ENCODE measurements around the gene TFPI2.

TFPI2 gene

GRCh38 chr7:93927585-93927984 lies 37.0 kb upstream of the TFPI2 start:
- Histone ChIP-seq H2AK5ac (ENCODE audit: low read length) (no peak overlapping the region), H3K56ac (ENCODE audit: low read length) (no peak overlapping the region), H3K79me1 (ENCODE audit: low read length) (no peaks in the 10 kb centered on the region), H3K4ac (ENCODE audit: low read depth, low read length) (no peak overlapping the region), H2BK15ac (replicated peaks; ENCODE audit: low read depth) (no peak overlapping the region), H2BK120ac (ENCODE audit: low read depth, low read length) (no peak overlapping the region), H3K9ac (ENCODE audit: low read length) (no peak overlapping the region), H3K79me2 (ENCODE audit: control insufficient read depth, insufficient read depth, low read length) (no peaks in the 10 kb centered on the region), H3K23ac (ENCODE audit: low read length) (no peak overlapping the region), H3K27me3 (ENCODE audit: insufficient read depth, low read length, poor library complexity) (no peaks in the 10 kb centered on the region), H2BK5ac (ENCODE audit: low read length) (no peak overlapping the region), H3K36me3 (ENCODE audit: control insufficient read depth, insufficient read depth, low read length) (no peaks in the 10 kb centered on the region), H3K4me2 (ENCODE audit: low read length) (no peak overlapping the region), H3K18ac (ENCODE audit: low read length) (no peak overlapping the region), H3K4me3 (ENCODE audit: low read length) (no peak overlapping the region), H3K27ac (ENCODE audit: low read depth, low read length) (no peak overlapping the region), H3K4me1 (ENCODE audit: control insufficient read depth, low read depth, low read length) (no peaks in the 10 kb centered on the region), H4K5ac (ENCODE audit: low read length) (no peak overlapping the region), H4K8ac (ENCODE audit: low read depth, low read length) (no peak overlapping the region)
- no CpG with 5 or more reads among the region's 3 CpGs for WGBS (ENCODE audit: extremely low coverage, insufficient coverage, low lambda C conversion rate)
- no peak for DNase-seq

GRCh38 chr7:93926800-93927199 lies 36.2 kb upstream of the TFPI2 start:
- Histone ChIP-seq H2BK5ac (ENCODE audit: low read length) (no peak overlapping the region), H3K27me3 (ENCODE audit: insufficient read depth, low read length, poor library complexity) (no peaks in the 10 kb centered on the region), H3K4ac (ENCODE audit: low read depth, low read length) (no peak overlapping the region), H2BK120ac (ENCODE audit: low read depth, low read length) (no peak overlapping the region), H2AK5ac (ENCODE audit: low read length) (no peak overlapping the region), H3K27ac (ENCODE audit: low read depth, low read length) (no peak overlapping the region), H3K9ac (ENCODE audit: low read length) (no peak overlapping the region), H3K36me3 (ENCODE audit: control insufficient read depth, insufficient read depth, low read length) (no peaks in the 10 kb centered on the region), H4K8ac (ENCODE audit: low read depth, low read length) (no peak overlapping the region), H3K56ac (ENCODE audit: low read length) (no peak overlapping the region), H4K5ac (ENCODE audit: low read length) (no peak overlapping the region), H3K23ac (ENCODE audit: low read length) (no peak overlapping the region), H3K4me1 (ENCODE audit: control insufficient read depth, low read depth, low read length) (no peaks in the 10 kb centered on the region), H3K4me2 (ENCODE audit: low read length) (no peak overlapping the region), H3K79me1 (ENCODE audit: low read length) (no peaks in the 10 kb centered on the region), H3K18ac (ENCODE audit: low read length) (no peak overlapping the region), H3K4me3 (ENCODE audit: low read length) (no peak overlapping the region), H2BK15ac (replicated peaks; ENCODE audit: low read depth) (no peak overlapping the region), H3K79me2 (ENCODE audit: control insufficient read depth, insufficient read depth, low read length) (no peaks in the 10 kb centered on the region)
- DNase-seq, result no peak
- WGBS (ENCODE audit: extremely low coverage, insufficient coverage, low lambda C conversion rate), result no CpG with 5 or more reads among the region's 1 CpG

GRCh38 chr7:93923942-93924341 lies 33.4 kb upstream of the TFPI2 start:
- Histone ChIP-seq H3K36me3 (ENCODE audit: control insufficient read depth, insufficient read depth, low read length) (no peaks in the 10 kb centered on the region), H3K79me2 (ENCODE audit: control insufficient read depth, insufficient read depth, low read length) (no peaks in the 10 kb centered on the region), H3K18ac (ENCODE audit: low read length) (no peak overlapping the region), H3K23ac (ENCODE audit: low read length) (no peak overlapping the region), H4K8ac (ENCODE audit: low read depth, low read length) (no peak overlapping the region), H2AK5ac (ENCODE audit: low read length) (no peak overlapping the region), H3K4me3 (ENCODE audit: low read length) (no peak overlapping the region), H3K56ac (ENCODE audit: low read length) (no peak overlapping the region), H4K5ac (ENCODE audit: low read length) (no peak overlapping the region), H3K27ac (ENCODE audit: low read depth, low read length) (no peak overlapping the region), H3K4me2 (ENCODE audit: low read length) (no peak overlapping the region), H3K4ac (ENCODE audit: low read depth, low read length) (no peak overlapping the region), H3K27me3 (ENCODE audit: insufficient read depth, low read length, poor library complexity) (no peaks in the 10 kb centered on the region), H3K79me1 (ENCODE audit: low read length) (no peaks in the 10 kb centered on the region), H2BK120ac (ENCODE audit: low read depth, low read length) (no peak overlapping the region), H2BK5ac (ENCODE audit: low read length) (no peak overlapping the region), H3K4me1 (ENCODE audit: control insufficient read depth, low read depth, low read length) (peaks cover 2% of the 10 kb centered on the region), H2BK15ac (replicated peaks; ENCODE audit: low read depth) (no peak overlapping the region), H3K9ac (ENCODE audit: low read length) (no peak overlapping the region)
- DNase-seq, result no peak
- no CpG with 5 or more reads among the region's 1 CpG for WGBS (ENCODE audit: extremely low coverage, insufficient coverage, low lambda C conversion rate)

- Histone ChIP-seq H3K79me1 (ENCODE audit: low read length) (no peaks in the 10 kb centered on the region), H2BK15ac (replicated peaks; ENCODE audit: low read depth) (no peak overlapping the region), H3K27ac (ENCODE audit: low read depth, low read length) (no peak overlapping the region), H3K23ac (ENCODE audit: low read length) (no peak overlapping the region), H4K5ac (ENCODE audit: low read length) (no peak overlapping the region), H3K4me1 (ENCODE audit: control insufficient read depth, low read depth, low read length) (peaks cover 2% of the 10 kb centered on the region), H2BK120ac (ENCODE audit: low read depth, low read length) (no peak overlapping the region), H3K56ac (ENCODE audit: low read length) (no peak overlapping the region), H3K18ac (ENCODE audit: low read length) (no peak overlapping the region), H3K4me2 (ENCODE audit: low read length) (no peak overlapping the region), H2AK5ac (ENCODE audit: low read length) (no peak overlapping the region), H4K8ac (ENCODE audit: low read depth, low read length) (no peak overlapping the region), H3K4ac (ENCODE audit: low read depth, low read length) (no peak overlapping the region), H3K27me3 (ENCODE audit: insufficient read depth, low read length, poor library complexity) (no peaks in the 10 kb centered on the region), H3K36me3 (ENCODE audit: control insufficient read depth, insufficient read depth, low read length) (no peaks in the 10 kb centered on the region), H2BK5ac (ENCODE audit: low read length) (no peak overlapping the region), H3K9ac (ENCODE audit: low read length) (no peak overlapping the region), H3K79me2 (ENCODE audit: control insufficient read depth, insufficient read depth, low read length) (no peaks in the 10 kb centered on the region), H3K4me3 (ENCODE audit: low read length) (no peak overlapping the region)
- DNase-seq, result no peak
- no CpG with 5 or more reads among the region's 6 CpGs for WGBS (ENCODE audit: extremely low coverage, insufficient coverage, low lambda C conversion rate)
Measured at GRCh38 chr7:93923296-93923695, 32.7 kb upstream of the TFPI2 start.

GRCh38 chr7:93921607-93922566 lies 31.3 kb upstream of the TFPI2 start, which contains the start of gene GNG11:
Gene GNG11, plus strand, starts transcription at chr7:93921735. Its CDS starts 403 bp downstream, at chr7:93922138.
- peak within 1 kb of the TSS; percentile 47 for H4K5ac ChIP-seq (ENCODE audit: low read length)
- H3K79me2 ChIP-seq (ENCODE audit: control insufficient read depth, insufficient read depth, low read length), result no peaks in the 10 kb centered on the region
- peak within 1 kb of the TSS; percentile 6 for H3K4me3 ChIP-seq (ENCODE audit: low read length)
- H3K56ac ChIP-seq (ENCODE audit: low read length), result peak within 1 kb of the TSS; percentile 96
- peak; percentile 80 for DNase-seq
- peaks cover 2% of the 10 kb centered on the region for H3K4me1 ChIP-seq (ENCODE audit: control insufficient read depth, low read depth, low read length)
- no CpG with 5 or more reads among the region's 39 CpGs for WGBS (ENCODE audit: extremely low coverage, insufficient coverage, low lambda C conversion rate)
- H3K9ac ChIP-seq (ENCODE audit: low read length), result peak within 1 kb of the TSS; percentile 88
- no peaks in the 10 kb centered on the region for H3K27me3 ChIP-seq (ENCODE audit: insufficient read depth, low read length, poor library complexity)
- H3K27ac ChIP-seq (ENCODE audit: low read depth, low read length), result peak within 1 kb of the TSS; percentile 86
- peak within 1 kb of the TSS; percentile 68 for H2BK120ac ChIP-seq (ENCODE audit: low read depth, low read length)
- H3K4me2 ChIP-seq (ENCODE audit: low read length), result peak within 1 kb of the TSS; percentile 75
- H3K4ac ChIP-seq (ENCODE audit: low read depth, low read length), result peak within 1 kb of the TSS; percentile 64
- H3K79me1 ChIP-seq (ENCODE audit: low read length), result no peaks in the 10 kb centered on the region
- H2BK5ac ChIP-seq (ENCODE audit: low read length), result peak within 1 kb of the TSS; percentile 86
- H2BK15ac ChIP-seq (replicated peaks; ENCODE audit: low read depth), result no peak within 1 kb of the TSS
- H3K23ac ChIP-seq (ENCODE audit: low read length), result peak within 1 kb of the TSS; percentile 91
- no peak within 1 kb of the TSS for H2AK5ac ChIP-seq (ENCODE audit: low read length)
- H3K36me3 ChIP-seq (ENCODE audit: control insufficient read depth, insufficient read depth, low read length), result no peaks in the 10 kb centered on the region
- peak within 1 kb of the TSS; percentile 97 for H4K8ac ChIP-seq (ENCODE audit: low read depth, low read length)
- peak within 1 kb of the TSS; percentile 70 for H3K18ac ChIP-seq (ENCODE audit: low read length)
